Stomach (tissue), 9 donors: Measurements from ENCODE around the gene CBX4. TPM values are rescaled to one million over a fixed set of nuclear protein-coding genes. Genes with fewer than 3 reads are reported as not detected.

Source experiments
- DNase-seq, 2 donors: peaks; one replicate each; pipeline versions ENCODE4 v3.0.0 to v3.0.0-alpha.2; 2013 to 2019
- H3K27ac ChIP-seq, 5 donors: fragments of 200-600 bp in 4 of 5; sonication (generic) in 4 of 5; one replicate each; pipeline ENCODE4 v1.5.1; 2013 to 2019; ENCODE audit warnings: mild to moderate bottlenecking in 1 of 5, moderate library complexity in 1 of 5
- H3K27me3 ChIP-seq, 3 donors: fragments of 200-600 bp; sonication (generic); one replicate each; pipeline ENCODE4 v1.5.1; 2017 to 2019; ENCODE audit warnings: mixed run types in 1 of 3
- H3K36me3 ChIP-seq, 4 donors: fragments of 200-600 bp; sonication (generic); 1 replicate in 3 of 4; 2 replicates in 1 of 4; pipeline ENCODE4 v1.5.1; 2016 to 2019
- H3K4me1 ChIP-seq, 4 donors: fragments of 200-600 bp; sonication (generic); one replicate each; pipeline ENCODE4 v1.5.1; 2016 to 2019
- H3K4me3 ChIP-seq, 4 donors: fragments of 200-600 bp; sonication (generic) in 3 of 4; one replicate each; pipeline ENCODE4 v1.5.1; 2016 to 2019; ENCODE audit warnings: mild to moderate bottlenecking in 1 of 4
- H3K9me3 ChIP-seq, 4 donors: fragments of 200-600 bp; sonication (generic); one replicate each; pipeline ENCODE4 v1.5.1; 2016 to 2019
- CTCF ChIP-seq, 7 experiments: fragments of 450-650 bp in 4 of 7; fragments of 200-600 bp in 3 of 7; sonication (generic) in 3 of 7; IDR thresholded peaks; one replicate each; pipeline ENCODE4 v1.5.1; 2016 to 2019; ENCODE audit warnings: antibody characterized with exemption in 7 of 7, control low read depth in 2 of 7, mild to moderate bottlenecking in 1 of 7
- EP300 ChIP-seq: sonication (generic); formaldehyde crosslinking; IDR thresholded peaks from one replicate; pipeline ENCODE4 v1.6.1; 2017; ENCODE audit warnings: antibody characterized with exemption
- POLR2A ChIP-seq, 4 donors: fragments of 450-650 bp; IDR thresholded peaks; one replicate each; pipeline ENCODE4 v1.6.1; 2016; ENCODE audit warnings: antibody characterized with exemption in 4 of 4, control low read depth in 2 of 4, mild to moderate bottlenecking in 1 of 4, moderate library complexity in 1 of 4
- POLR2AphosphoS5 ChIP-seq, 3 donors: sonication (generic); formaldehyde crosslinking; IDR thresholded peaks; one replicate each; pipeline ENCODE4 v1.6.1; 2016; ENCODE audit warnings: antibody characterized with exemption in 3 of 3
- whole genome bisulfite sequencing, 5 donors: extraction: QIAGEN DNeasy Blood & Tissue Kit in 3 of 5; methylation state at CpG; one replicate each; pipeline versions ENCODE4 v1.1.5 to v1.1.7; 2013 to 2018; 5-methylcytosine and 5-hydroxymethylcytosine counted together
- intact Hi-C: fragments of 100-400 bp; cut with DNase I; formaldehyde crosslinking; loops from one replicate; pipeline ENCODE4 v1.15.1; 2023; ENCODE audit warnings: low total_unique reads
- polyA plus RNA-seq, 3 donors: library from polyadenylated mRNA; stranded (reverse); fragments of 200-250 nt; gene quantifications; one replicate each; pipeline ENCODE4 v1.2.3, GENCODE V29; 2013
- total RNA-seq, 5 donors: library from RNA; depleted of rRNA; stranded (reverse); fragments of >200 nt; gene quantifications; one replicate each; pipeline versions ENCODE4 v1.1.0 to v1.2.3, GENCODE V29; 2014 to 2016
- donor health status: healthy with polysubstance abuse.
- donor health status: Bipolar disorder and iron deficiency.
- donor health status: healthy.

Gene CBX4
- total and polyA plus RNA-seq, 8 donors, result 1.8 to 10.6 (median 8.3) TPM

GRCh38 chr17:79831265-79832217, 7.7 kb downstream of the CBX4 start:
- no peaks in the 10 kb centered on the region for H3K9me3 ChIP-seq
- WGBS, 5 donors, result 18 to 24% (median 19%) methylated on average over 30 to 33 of the region's 33 CpGs
- TF ChIP-seq POLR2A (IDR thresholded peaks at IDR 0.05) (no peak), CTCF (IDR thresholded peaks at IDR 0.05) (no peak), EP300 (no peak), POLR2AphosphoS5 (IDR thresholded peaks at IDR 0.05) (no peak)
- peak; percentile 84 to 91 for DNase-seq
- peaks cover 46 to 75% (median 73%) of the 10 kb centered on the region in 4 donors for H3K4me1 ChIP-seq
- intact Hi-C loops, result no loop called here
- peak overlapping the region; percentile 33 to 43 (median 36) for H3K4me3 ChIP-seq
- H3K27ac ChIP-seq, result peak overlapping the region; percentile 74 to 86 (median 84)
- H3K36me3 ChIP-seq, result peaks cover 18 to 23% (median 22%) of the 10 kb centered on the region in 4 donors
- H3K27me3 ChIP-seq, result peaks cover 0 to 5% (median 0%) of the 10 kb centered on the region in 3 donors

GRCh38 chr17:79830763-79831264, 8.4 kb downstream of the CBX4 start:
- Histone ChIP-seq H3K9me3 (no peaks in the 10 kb centered on the region), H3K4me1 (peaks cover 39 to 73% (median 69%) of the 10 kb centered on the region in 4 donors), H3K27me3 (peaks cover 0 to 12% (median 0%) of the 10 kb centered on the region in 3 donors), H3K4me3 (no peak overlapping the region), H3K27ac (peak overlapping the region; percentile 39 to 85 (median 84)), H3K36me3 (peaks cover 18 to 23% (median 22%) of the 10 kb centered on the region in 4 donors)
- no peak for TF ChIP-seq CTCF (IDR thresholded peaks at IDR 0.05)
- DNase-seq, result peak in 1 of 2 donors; percentile 35
- intact Hi-C loops, result no loop called here
- 88 to 94% (median 90%) methylated on average over 5 to 8 of the region's 8 CpGs for WGBS, 5 donors

- intact Hi-C loops, result no loop called here
- H3K27ac ChIP-seq, result no peak overlapping the region
- H3K4me1 ChIP-seq, result peaks cover 34 to 69% (median 65%) of the 10 kb centered on the region in 4 donors
- no peaks in the 10 kb centered on the region for H3K9me3 ChIP-seq
- 73 to 78% (median 78%) methylated on average over 8 of the region's 8 CpGs for WGBS, 5 donors
- H3K4me3 ChIP-seq, result no peak overlapping the region
- peak in 1 of 2 donors; percentile 41 for DNase-seq
- peaks cover 0 to 14% (median 0%) of the 10 kb centered on the region in 3 donors for H3K27me3 ChIP-seq
- peaks cover 18 to 20% (median 20%) of the 10 kb centered on the region in 4 donors for H3K36me3 ChIP-seq
- TF ChIP-seq POLR2A (IDR thresholded peaks at IDR 0.05), result no peak
- no peak for TF ChIP-seq CTCF (IDR thresholded peaks at IDR 0.05)
- TF ChIP-seq POLR2AphosphoS5 (IDR thresholded peaks at IDR 0.05), result no peak
- no peak for TF ChIP-seq EP300
Observed at GRCh38 chr17:79830303-79830702, 8.9 kb downstream of the CBX4 start.

- Histone ChIP-seq H3K27me3 (peaks cover 0 to 19% (median 0%) of the 10 kb centered on the region in 3 donors), H3K27ac (peak overlapping the region in 3 of 5 donors; percentile 5 to 47 (median 35)), H3K9me3 (no peaks in the 10 kb centered on the region), H3K4me1 (peaks cover 32 to 61% (median 59%) of the 10 kb centered on the region in 4 donors), H3K4me3 (no peak overlapping the region), H3K36me3 (peaks cover 11 to 12% (median 12%) of the 10 kb centered on the region in 4 donors)
- DNase-seq, result no peak
- intact Hi-C loops, result no loop called here
- WGBS, 5 donors, result 27 to 54% (median 34%) methylated on average over 2 of the region's 2 CpGs
- TF ChIP-seq CTCF (IDR thresholded peaks at IDR 0.05), result no peak
- TF ChIP-seq EP300, result no peak
- no peak for TF ChIP-seq POLR2AphosphoS5 (IDR thresholded peaks at IDR 0.05)
- no peak for TF ChIP-seq POLR2A (IDR thresholded peaks at IDR 0.05)
Observed at GRCh38 chr17:79829457-79829856, 9.8 kb downstream of the CBX4 start.
